HG02840 (cell line): ENCODE measurements around the gene COMMD1.
A peak's percentile ranks its signal among the peaks of the same experiment; 100 is the strongest.
"Not testable (repeated sequence)": the region's sequence is repeated elsewhere in the genome, so short reads cannot be mapped to it uniquely, and the experiment has no call there.

ENCODE experiments used
- ATAC-seq: cut with Tn5 transposase; IDR thresholded peaks from one replicate; pipeline ENCODE4 v1.9.1; 2021; ENCODE audit warnings: mild to moderate bottlenecking, moderate library complexity, moderate number of reproducible peaks; ENCODE audit not compliant: unreplicated experiment, low FRiP score

COMMD1 gene

DNA sequence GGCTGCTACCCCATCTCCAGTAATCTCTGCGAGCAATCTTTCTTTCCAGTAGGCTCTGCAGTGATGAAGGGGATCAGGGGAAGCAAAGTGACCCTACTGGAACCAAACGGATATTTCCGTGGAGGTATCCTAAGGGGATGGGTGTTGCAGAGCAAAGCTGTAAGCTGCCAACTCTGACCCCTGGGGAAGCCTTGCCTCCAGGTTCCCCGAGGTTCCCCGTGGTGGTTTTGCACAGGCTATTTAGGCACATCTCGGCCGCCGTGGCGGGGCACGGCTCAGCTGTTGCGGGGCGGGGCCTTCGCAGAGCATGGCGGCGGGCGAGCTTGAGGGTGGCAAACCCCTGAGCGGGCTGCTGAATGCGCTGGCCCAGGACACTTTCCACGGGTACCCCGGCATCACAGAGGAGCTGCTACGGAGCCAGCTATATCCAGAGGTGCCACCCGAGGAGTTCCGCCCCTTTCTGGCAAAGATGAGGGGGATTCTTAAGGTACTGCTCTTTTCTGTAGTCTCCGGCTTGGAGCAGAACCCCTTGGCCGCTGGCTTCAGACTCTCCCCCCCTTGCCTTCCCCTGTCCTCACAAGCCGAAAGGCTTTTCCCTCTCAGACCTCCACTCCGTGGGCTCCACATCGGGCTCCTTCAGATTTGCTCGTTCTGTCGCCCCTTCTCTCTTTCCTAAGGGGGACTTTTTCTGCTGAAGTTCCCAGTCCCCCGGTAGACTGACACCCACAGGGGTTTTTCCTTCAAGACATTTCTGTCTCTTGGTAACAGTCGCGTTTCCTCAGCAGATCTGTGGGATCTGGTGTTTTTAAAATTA is at the start of gene COMMD1:
Gene COMMD1, plus strand, starts transcription at position 303 of the 814 bp plus-strand sequence. Its CDS starts 5 bp downstream, at position 308.
- ATAC-seq, result peak; percentile 95

- ATAC-seq, result no peak
These were observed 48.2 kb upstream of the COMMD1 start for GRCh38 chr2:61857224-61857623.

- no peak for ATAC-seq
These were observed 43.4 kb upstream of the COMMD1 start for GRCh38 chr2:61862085-61862484.

DNA sequence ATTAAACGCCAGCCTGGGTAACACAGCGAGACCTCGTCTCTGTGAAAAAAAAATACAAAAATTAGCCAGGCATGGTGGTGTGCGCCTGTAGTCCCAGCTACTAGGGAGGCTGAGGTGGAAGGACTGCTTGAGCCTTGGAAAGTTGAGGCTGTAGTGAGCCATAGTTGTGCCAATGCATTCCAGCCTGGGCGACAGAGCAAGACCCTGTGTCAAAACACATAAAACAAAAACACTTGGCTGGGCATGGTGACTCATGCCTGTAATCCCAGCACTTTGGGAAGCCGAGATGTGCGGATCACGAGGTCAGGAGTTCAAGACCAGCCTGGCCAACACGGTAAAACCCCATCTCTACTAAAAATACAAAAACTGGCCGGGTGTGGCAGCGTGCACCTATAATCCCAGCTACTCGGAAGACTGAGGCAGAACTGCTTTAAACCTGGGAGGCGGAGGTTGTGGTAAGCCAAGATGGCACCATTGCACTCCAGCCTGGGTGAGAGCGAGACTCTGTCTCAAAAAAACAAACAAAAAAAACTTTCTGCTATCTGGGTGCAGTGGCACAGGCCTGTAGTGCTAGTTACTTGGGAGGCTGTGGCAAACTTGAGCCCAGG is 38.9 kb upstream of the COMMD1 start:
- not testable (repeated sequence) for ATAC-seq

- no peak for ATAC-seq
These were observed 29.1 kb upstream of the COMMD1 start for GRCh38 chr2:61876400-61876799.

- no peak for ATAC-seq
These were observed 27.8 kb upstream of the COMMD1 start for GRCh38 chr2:61877571-61878245.

DNA sequence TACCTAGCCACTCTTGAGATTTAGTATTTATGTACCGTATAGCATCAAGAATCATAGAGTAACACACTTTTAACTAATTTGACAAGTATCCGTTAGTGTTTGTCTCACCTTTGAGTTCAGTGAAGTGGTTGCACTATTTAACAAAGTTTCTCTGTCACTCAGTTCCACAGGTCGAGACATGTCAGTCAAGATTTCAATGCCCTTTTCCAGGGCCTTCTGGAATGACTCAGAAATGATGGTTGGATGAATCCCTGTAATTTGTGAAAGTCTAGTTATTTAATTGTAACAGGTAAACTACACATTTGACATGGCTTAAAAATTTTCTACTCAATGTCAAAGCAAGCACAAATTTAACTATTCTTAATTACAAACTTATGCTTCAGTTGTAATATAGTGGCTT is 26.7 kb upstream of the COMMD1 start:
- ATAC-seq, result no peak

GRCh38 chr2:61879351-61879750 is 26.1 kb upstream of the COMMD1 start:
- not testable (repeated sequence) for ATAC-seq

DNA sequence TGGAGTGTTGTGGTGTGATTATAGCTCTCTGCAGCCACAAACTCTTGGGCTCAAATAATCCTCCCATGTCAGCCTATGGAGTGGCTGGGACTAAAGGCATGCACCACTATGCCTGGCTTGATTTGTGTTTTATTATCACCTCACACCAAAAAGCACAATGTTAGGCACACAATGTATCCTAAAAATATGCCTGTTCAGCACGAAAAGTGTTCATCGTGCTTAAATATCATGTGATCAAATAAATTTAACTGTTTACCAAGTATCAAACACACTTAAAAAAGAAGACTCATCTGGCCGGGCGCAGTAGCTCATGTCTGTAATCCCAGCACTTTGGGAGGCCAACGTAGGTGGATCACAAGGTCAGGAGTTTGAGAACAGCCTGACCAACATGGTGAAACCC is 22.6 kb upstream of the COMMD1 start:
- ATAC-seq, result no peak

GRCh38 chr2:61885896-61886603 is 19.4 kb upstream of the COMMD1 start:
- ATAC-seq, result no peak

GRCh38 chr2:61887717-61888266 is 17.7 kb upstream of the COMMD1 start:
- ATAC-seq, result peak; percentile 4

- peak; percentile 87 for ATAC-seq
These were observed 17.0 kb upstream of the COMMD1 start, which contains the start of gene CCT4 for GRCh38 chr2:61888267-61889055. Gene CCT4 (minus strand): TSS chr2:61888656. CDS start chr2:61888507, 149 bp downstream.

- no peak for ATAC-seq
These were observed 6.7 kb upstream of the COMMD1 start for GRCh38 chr2:61898810-61899209.

DNA sequence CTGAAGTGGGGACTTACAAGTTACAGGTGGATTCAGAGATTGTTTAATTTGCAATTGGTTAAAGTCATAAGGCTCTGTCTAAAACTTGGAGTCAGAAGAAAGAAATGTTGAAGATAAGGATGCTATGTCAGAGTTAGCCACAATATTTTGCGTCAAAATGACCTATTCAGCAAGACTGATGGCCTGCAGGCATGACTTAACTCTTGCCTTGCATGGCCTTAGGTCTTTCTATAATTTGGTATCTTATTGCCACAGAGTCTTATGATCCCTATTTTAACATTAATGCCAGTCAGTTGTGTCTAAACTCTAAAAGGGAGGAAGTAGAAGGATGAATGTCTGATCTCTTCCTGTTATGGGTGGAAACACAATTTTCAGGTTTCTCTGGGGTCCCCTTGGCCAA is 5.2 kb upstream of the COMMD1 start:
- no peak for ATAC-seq

- ATAC-seq, result peak; percentile 10
These were observed 654 bp downstream of the COMMD1 start for GRCh38 chr2:61906186-61906470.

- ATAC-seq, result no peak
These were observed 3.6 kb downstream of the COMMD1 start for GRCh38 chr2:61909116-61909515.

GRCh38 chr2:61910603-61911002 is 5.1 kb downstream of the COMMD1 start:
- no peak for ATAC-seq

DNA sequence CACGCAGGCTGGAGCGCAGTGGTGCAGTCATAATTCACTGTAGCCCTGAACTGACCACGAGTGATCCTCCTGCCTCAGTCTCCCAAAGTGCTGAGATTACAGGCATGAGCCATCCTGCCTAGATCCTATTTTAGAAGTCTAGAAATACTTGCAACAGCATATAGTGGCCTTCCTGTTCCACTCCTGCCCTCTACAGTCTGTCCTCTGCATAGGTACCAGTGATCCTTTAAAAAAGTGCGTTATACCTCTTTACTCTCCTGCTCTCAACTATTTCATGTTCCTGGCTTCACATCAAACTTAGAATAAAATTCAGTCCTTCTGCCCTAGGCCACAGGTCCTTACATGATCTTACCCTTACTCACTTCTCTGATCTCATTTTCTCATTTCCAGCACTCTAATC is 6.0 kb downstream of the COMMD1 start:
- no peak for ATAC-seq

- not testable (repeated sequence) for ATAC-seq
These were observed 9.3 kb downstream of the COMMD1 start for GRCh38 chr2:61914794-61915193.

- ATAC-seq, result no peak
These were observed 15.1 kb downstream of the COMMD1 start for GRCh38 chr2:61920548-61920947.
